ENCODE measurements around the gene CHAC2.
A peak's percentile ranks its signal among the peaks of the same experiment; 100 is the strongest.
"Not testable (repeated sequence)": the region's sequence is repeated elsewhere in the genome, so short reads cannot be mapped to it uniquely, and the experiment has no call there.

The CHAC2 gene

GRCh38 chr2:53778536-53779162 is 11.0 kb downstream of the CHAC2 start:
- DNase-seq (ENCODE audit: low read depth): no peak

- DNase-seq (ENCODE audit: low read depth): no peak
These were observed 12.5 kb downstream of the CHAC2 start for GRCh38 chr2:53780056-53780455.

- DNase-seq (ENCODE audit: low read depth): no peak
These were observed 15.1 kb downstream of the CHAC2 start for GRCh38 chr2:53782676-53783075.

GRCh38 chr2:53784436-53784835 is 16.8 kb downstream of the CHAC2 start:
- no peak for DNase-seq (ENCODE audit: low read depth)

- DNase-seq (ENCODE audit: low read depth): no peak
These were observed 17.8 kb downstream of the CHAC2 start for GRCh38 chr2:53785366-53785765.

GRCh38 chr2:53786352-53786704 is 18.7 kb downstream of the CHAC2 start:
- DNase-seq (ENCODE audit: low read depth): peak; percentile 24

- DNase-seq (ENCODE audit: low read depth): peak; percentile 71
These were observed 19.4 kb downstream of the CHAC2 start, which contains the start of the genes ASB3 and ERLEC1 for GRCh38 chr2:53786705-53787613. TSS of gene ASB3 (minus strand) at chr2:53786953. CDS start at chr2:53765572, 21,381 bp downstream. TSS of gene ERLEC1 (plus strand) at chr2:53787044. CDS start at chr2:53787211, 167 bp downstream.

GRCh38 chr2:53787614-53788289 is 20.1 kb downstream of the CHAC2 start:
- no peak for DNase-seq (ENCODE audit: low read depth)

- no peak for DNase-seq (ENCODE audit: low read depth)
These were observed 25.7 kb downstream of the CHAC2 start for GRCh38 chr2:53793261-53793660.

GRCh38 chr2:53793821-53794220 is 26.2 kb downstream of the CHAC2 start:
- no peak for DNase-seq (ENCODE audit: low read depth)

GRCh38 chr2:53801547-53801946 is 33.9 kb downstream of the CHAC2 start:
- no peak for DNase-seq (ENCODE audit: low read depth)

GRCh38 chr2:53802617-53803151 is 35.1 kb downstream of the CHAC2 start:
- no peak for DNase-seq (ENCODE audit: low read depth)

- no peak for DNase-seq (ENCODE audit: low read depth)
These were observed 44.0 kb downstream of the CHAC2 start for GRCh38 chr2:53811601-53812000.

- DNase-seq (ENCODE audit: low read depth): no peak
These were observed 45.5 kb downstream of the CHAC2 start for GRCh38 chr2:53813151-53813550.

- DNase-seq (ENCODE audit: low read depth): no peak
These were observed 51.3 kb downstream of the CHAC2 start for GRCh38 chr2:53818854-53819435.

- DNase-seq (ENCODE audit: low read depth): no peak
These were observed 52.0 kb downstream of the CHAC2 start for GRCh38 chr2:53819634-53820033.

GRCh38 chr2:53820048-53820447 is 52.4 kb downstream of the CHAC2 start:
- no peak for DNase-seq (ENCODE audit: low read depth)

- DNase-seq (ENCODE audit: low read depth): no peak
These were observed 53.1 kb downstream of the CHAC2 start for GRCh38 chr2:53820711-53821110.

GRCh38 chr2:53821810-53822209 is 54.2 kb downstream of the CHAC2 start:
- DNase-seq (ENCODE audit: low read depth): no peak

GRCh38 chr2:53823639-53824038 is 56.0 kb downstream of the CHAC2 start:
- DNase-seq (ENCODE audit: low read depth): not testable (repeated sequence)
